Middle frontal gyrus (tissue), 1 donor: Measurements from ENCODE around the gene PIWIL4.
A peak's percentile ranks its signal among the peaks of the same experiment; 100 is the strongest.
"Not testable (repeated sequence)": the region's sequence is repeated elsewhere in the genome, so short reads cannot be mapped to it uniquely, and the experiment has no call there.

Experiments used
- DNase-seq: peaks from one replicate; pipeline ENCODE4 v3.0.0-alpha.2; 2015; ENCODE audit warnings: low spot score; ENCODE audit errors: extremely low spot score

The PIWIL4 gene

GRCh38 chr11:94583866-94584500 lies 16.8 kb downstream of the PIWIL4 start:
- DNase-seq = no peak

- DNase-seq = no peak
Measured at GRCh38 chr11:94584978-94585377, 17.8 kb downstream of the PIWIL4 start.

- DNase-seq = no peak
Measured at GRCh38 chr11:94585399-94585798, 18.2 kb downstream of the PIWIL4 start.

- no peak for DNase-seq
Measured at GRCh38 chr11:94586546-94586945, 19.4 kb downstream of the PIWIL4 start.

GRCh38 chr11:94586978-94587377 lies 19.8 kb downstream of the PIWIL4 start:
- DNase-seq = no peak

GRCh38 chr11:94588366-94588942 lies 21.3 kb downstream of the PIWIL4 start:
- DNase-seq = no peak

GRCh38 chr11:94590352-94591041 lies 23.3 kb downstream of the PIWIL4 start:
- DNase-seq = no peak

GRCh38 chr11:94593030-94593429 lies 25.9 kb downstream of the PIWIL4 start:
- no peak for DNase-seq

- no peak for DNase-seq
Measured at GRCh38 chr11:94595076-94595475, 27.9 kb downstream of the PIWIL4 start.

- DNase-seq = no peak
Measured at GRCh38 chr11:94597896-94598295, 30.7 kb downstream of the PIWIL4 start.

- no peak for DNase-seq
Measured at GRCh38 chr11:94599510-94599909, 32.3 kb downstream of the PIWIL4 start.

GRCh38 chr11:94602430-94603372 lies 35.5 kb downstream of the PIWIL4 start:
- DNase-seq = peak; percentile 51

- DNase-seq = no peak
Measured at GRCh38 chr11:94603587-94603986, 36.4 kb downstream of the PIWIL4 start.

GRCh38 chr11:94604482-94604881 lies 37.3 kb downstream of the PIWIL4 start:
- DNase-seq = no peak

- DNase-seq = no peak
Measured at GRCh38 chr11:94613120-94613519, 46.0 kb downstream of the PIWIL4 start.

- peak; percentile 40 for DNase-seq
Measured at GRCh38 chr11:94623120-94623735, 56.1 kb downstream of the PIWIL4 start.

- DNase-seq = not testable (repeated sequence)
Measured at GRCh38 chr11:94625422-94625821, 58.3 kb downstream of the PIWIL4 start.

- not testable (repeated sequence) for DNase-seq
Measured at GRCh38 chr11:94627003-94627560, 59.9 kb downstream of the PIWIL4 start.

GRCh38 chr11:94629741-94630140 lies 62.6 kb downstream of the PIWIL4 start:
- no peak for DNase-seq

GRCh38 chr11:94630221-94630620 lies 63.1 kb downstream of the PIWIL4 start:
- no peak for DNase-seq

GRCh38 chr11:94632356-94632755 lies 65.2 kb downstream of the PIWIL4 start:
- DNase-seq = no peak
